GM21367 (cell line): ENCODE measurements around the gene PAM16.

Source experiments
- ATAC-seq: cut with Tn5 transposase; IDR thresholded peaks from one replicate; pipeline ENCODE4 v1.9.1; 2021; ENCODE audit not compliant: unreplicated experiment

PAM16 gene

GRCh38 chr16:4372001-4372577 is 21.0 kb upstream of the PAM16 start:
- no peak for ATAC-seq

- ATAC-seq: peak; percentile 64
These were observed 20.4 kb upstream of the PAM16 start, which contains the start of gene VASN for GRCh38 chr16:4371357-4372000. TSS of gene VASN (plus strand) at chr16:4371848. CDS start at chr16:4380878, 9,030 bp downstream.

- no peak for ATAC-seq
These were observed 19.6 kb upstream of the PAM16 start for GRCh38 chr16:4370570-4371356.

- no peak for ATAC-seq
These were observed 19.0 kb upstream of the PAM16 start for GRCh38 chr16:4370151-4370550.

GRCh38 chr16:4369007-4369733 is 18.0 kb upstream of the PAM16 start:
- ATAC-seq: no peak

GRCh38 chr16:4367393-4367856 is 16.3 kb upstream of the PAM16 start:
- no peak for ATAC-seq

- no peak for ATAC-seq
These were observed 14.9 kb upstream of the PAM16 start for GRCh38 chr16:4366016-4366415.

GRCh38 chr16:4365615-4366014 is 14.5 kb upstream of the PAM16 start:
- no peak for ATAC-seq

- ATAC-seq: peak; percentile 72
These were observed 13.9 kb upstream of the PAM16 start for GRCh38 chr16:4365014-4365406.

- ATAC-seq: no peak
These were observed 13.3 kb upstream of the PAM16 start for GRCh38 chr16:4364196-4365013.

- ATAC-seq: no peak
These were observed 11.5 kb upstream of the PAM16 start for GRCh38 chr16:4362476-4363135.

- ATAC-seq: no peak
These were observed 10.8 kb upstream of the PAM16 start for GRCh38 chr16:4361944-4362311.

- no peak for ATAC-seq
These were observed 10.2 kb upstream of the PAM16 start for GRCh38 chr16:4361033-4361943.

- no peak for ATAC-seq
These were observed 9.5 kb upstream of the PAM16 start for GRCh38 chr16:4360538-4361021.

GRCh38 chr16:4359914-4360313 is 8.8 kb upstream of the PAM16 start:
- no peak for ATAC-seq

GRCh38 chr16:4358831-4359561 is 7.9 kb upstream of the PAM16 start:
- no peak for ATAC-seq

GRCh38 chr16:4358236-4358635 is 7.1 kb upstream of the PAM16 start:
- no peak for ATAC-seq

GRCh38 chr16:4356820-4357219 is 5.7 kb upstream of the PAM16 start:
- ATAC-seq: no peak
